Limb (tissue), 2 donors: ENCODE data around the gene GPR37.
A peak's percentile ranks its signal among the peaks of the same experiment; 100 is the strongest.

Experiments used
- DNase-seq, 2 donors: peaks; one replicate each; pipeline ENCODE4 v3.0.0-alpha.2; 2016; ENCODE audit errors: extremely low spot score in 2 of 2

Gene GPR37

DNA sequence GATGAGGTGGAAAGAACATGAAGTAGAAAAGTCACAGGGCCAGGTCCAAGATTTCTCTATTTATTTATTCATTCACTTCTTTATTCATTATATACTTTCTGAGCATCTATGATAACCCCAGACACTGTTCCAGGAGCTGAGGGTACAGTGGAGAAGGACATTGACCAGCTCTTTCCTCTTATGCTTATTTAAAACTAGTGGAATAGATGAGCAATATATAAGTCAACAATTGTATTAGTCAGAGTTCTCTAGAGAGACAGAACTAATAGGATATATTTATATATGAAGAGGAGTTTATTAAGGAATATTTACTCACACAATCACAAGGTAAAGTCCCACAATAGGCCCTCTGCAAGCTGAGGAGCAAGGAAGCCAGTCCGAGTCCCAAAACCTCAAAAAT, 15.0 kb upstream of the GPR37 start:
- DNase-seq, result no peak

GRCh38 chr7:124780056-124780455, 14.5 kb upstream of the GPR37 start:
- DNase-seq, result no peak

DNA sequence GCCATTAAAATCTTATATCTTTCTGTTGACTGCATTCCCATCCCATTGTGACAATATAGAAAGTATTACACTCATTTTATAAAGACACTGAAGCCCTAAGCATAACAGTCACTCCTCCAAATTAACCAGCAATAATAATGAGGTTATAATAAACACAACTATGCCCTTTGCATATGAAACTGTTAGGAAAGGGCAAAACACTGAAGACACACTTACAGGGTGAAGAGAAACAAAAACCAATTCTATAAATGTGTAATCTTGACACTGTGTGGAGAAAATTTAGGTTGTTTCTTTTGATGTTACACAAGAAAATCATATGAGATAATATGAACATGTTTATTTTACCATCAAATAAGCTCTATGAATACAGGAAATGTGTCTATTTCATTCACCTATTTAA, 14.0 kb upstream of the GPR37 start:
- no peak for DNase-seq

- no peak for DNase-seq
Observed at GRCh38 chr7:124779194-124779593, 13.6 kb upstream of the GPR37 start.

GRCh38 chr7:124777268-124777667, 11.7 kb upstream of the GPR37 start:
- no peak for DNase-seq

DNA sequence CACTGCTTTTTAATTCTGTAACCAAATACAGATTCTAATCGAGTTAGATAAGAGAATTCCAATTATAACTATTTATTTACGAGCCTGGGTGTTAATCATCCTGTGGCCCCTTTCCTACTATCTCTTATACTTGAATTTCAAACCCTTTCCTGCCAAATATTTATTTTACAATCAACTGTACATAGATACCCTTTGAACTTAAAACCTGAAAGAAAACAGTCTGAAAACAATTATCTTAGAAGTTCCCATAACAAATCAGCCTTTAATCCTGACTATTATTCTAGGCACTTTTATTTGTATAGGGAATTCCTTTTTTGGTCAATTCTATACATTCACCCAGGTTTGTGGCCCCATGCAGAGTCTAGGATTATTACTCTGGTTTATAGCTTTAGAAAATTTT, 10.6 kb upstream of the GPR37 start:
- no peak for DNase-seq

- DNase-seq, result no peak
Observed at GRCh38 chr7:124775422-124775821, 9.8 kb upstream of the GPR37 start.

- no peak for DNase-seq
Observed at GRCh38 chr7:124773938-124774337, 8.3 kb upstream of the GPR37 start.

GRCh38 chr7:124773339-124773738, 7.7 kb upstream of the GPR37 start:
- no peak for DNase-seq

DNA sequence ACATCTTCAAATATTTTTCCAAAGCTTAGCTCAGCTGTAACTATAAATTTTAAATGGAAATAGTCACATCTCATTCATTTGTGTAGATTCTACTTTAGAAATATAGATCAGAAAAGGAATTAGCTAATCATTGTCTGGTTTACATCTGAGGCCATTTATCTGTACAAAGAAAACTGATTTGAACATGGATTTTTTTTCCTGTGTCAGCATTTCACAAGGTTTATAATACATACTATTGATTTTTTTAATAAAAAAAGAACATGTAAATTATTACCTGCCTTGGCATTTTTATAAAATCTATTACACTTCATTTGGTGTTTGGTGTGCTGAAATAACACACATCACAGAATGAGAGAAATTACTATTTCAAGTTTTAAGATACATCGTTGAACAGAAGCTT, 3.5 kb upstream of the GPR37 start:
- DNase-seq, result no peak

GRCh38 chr7:124768525-124768924, 2.9 kb upstream of the GPR37 start:
- no peak for DNase-seq

DNA sequence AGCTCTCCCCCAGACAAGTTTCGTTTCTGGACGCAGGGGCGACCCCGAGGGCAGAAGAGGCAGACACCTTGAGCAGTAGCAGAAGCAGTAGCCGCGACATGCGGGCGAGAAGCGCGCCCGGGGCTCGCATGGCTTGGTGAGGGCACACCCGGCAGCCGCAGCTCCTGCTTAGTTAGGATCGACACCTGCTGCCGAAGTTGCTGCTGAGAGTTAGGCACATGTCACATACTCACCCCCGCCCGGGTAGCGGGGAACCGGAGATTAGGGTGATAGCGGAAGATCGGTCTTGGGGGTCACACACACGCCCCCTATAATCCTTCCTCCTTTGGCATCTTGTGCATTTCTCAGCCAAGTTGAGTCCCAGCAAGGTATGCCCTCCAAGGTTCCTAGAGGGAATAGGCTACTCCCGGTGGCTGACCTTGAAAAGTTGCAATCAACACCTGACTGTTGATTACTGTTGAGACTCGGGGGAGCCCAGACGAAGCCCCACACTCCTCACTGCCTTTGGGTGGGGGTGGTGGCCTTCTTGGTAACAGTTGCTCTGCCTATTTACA, 668 bp downstream of the GPR37 start:
- DNase-seq, result peak in 1 of 2 donors; percentile 52

DNA sequence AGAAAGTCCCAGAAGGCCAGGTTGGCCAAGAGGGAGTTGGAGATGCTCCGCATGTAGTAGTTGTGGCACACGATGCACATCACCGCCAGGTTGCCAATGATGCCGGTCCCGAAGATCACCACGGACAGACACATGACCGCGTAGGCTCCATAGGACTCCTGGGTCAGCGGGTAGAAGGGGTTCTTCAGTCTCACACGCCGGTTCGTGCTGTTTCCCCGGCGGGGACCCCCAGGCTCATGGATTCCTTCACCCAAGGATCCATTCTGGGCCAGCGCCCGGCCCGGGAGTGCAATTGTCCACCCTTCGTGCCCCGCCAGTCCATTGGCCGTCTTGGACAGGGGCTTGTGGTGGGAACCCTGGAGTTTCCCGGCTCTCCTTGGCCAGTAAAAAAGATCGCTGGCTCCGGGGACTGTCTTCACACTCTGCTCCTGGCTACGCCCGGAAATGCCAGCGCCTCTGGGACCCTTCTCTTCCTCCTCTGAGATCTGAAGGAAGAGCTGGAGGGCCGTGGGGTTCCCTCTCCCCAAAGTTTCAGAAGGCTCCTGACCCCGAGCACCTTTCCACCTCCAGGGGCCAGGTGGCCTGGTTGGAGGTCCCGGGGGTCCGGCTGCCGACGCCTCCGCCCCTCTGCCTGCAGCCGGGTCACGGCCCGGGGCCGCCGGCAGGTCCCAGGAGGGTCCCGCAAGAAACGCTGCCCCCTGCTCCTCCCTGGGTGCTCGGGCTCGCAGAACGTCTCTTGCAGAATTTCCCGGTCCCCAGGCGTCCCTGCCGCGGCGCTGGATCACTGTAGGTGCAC, 1.3 kb downstream of the GPR37 start:
- DNase-seq, result peak in 1 of 2 donors; percentile 32

GRCh38 chr7:124762611-124763143, 2.9 kb downstream of the GPR37 start:
- peak in 1 of 2 donors; percentile 30 for DNase-seq

DNA sequence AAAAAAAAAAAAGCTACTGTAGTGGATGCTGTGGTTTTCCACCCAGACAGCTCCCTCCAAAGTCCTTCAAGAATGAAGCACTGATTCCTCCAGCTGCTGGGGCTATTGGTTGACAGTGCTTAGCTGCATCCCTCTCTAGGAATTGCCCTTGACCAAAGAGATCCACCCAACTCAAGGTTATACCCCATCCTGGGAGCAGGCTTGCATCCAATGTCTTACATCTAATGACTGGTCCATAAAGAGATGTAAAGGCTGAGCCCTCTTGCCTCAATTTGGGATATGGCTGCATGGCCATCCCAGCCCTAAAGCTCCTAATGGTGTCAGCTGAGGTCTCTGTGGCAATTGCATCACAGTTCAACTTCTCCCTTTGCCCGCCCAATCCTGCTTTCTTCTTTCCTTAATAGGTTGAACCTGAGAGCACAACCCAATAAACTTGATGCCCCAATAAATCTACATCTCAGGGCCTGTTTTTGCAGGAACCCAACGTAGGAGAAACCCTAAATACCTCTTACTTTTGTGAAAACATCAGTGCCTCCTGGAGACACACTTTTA, 4.4 kb downstream of the GPR37 start:
- DNase-seq, result no peak

DNA sequence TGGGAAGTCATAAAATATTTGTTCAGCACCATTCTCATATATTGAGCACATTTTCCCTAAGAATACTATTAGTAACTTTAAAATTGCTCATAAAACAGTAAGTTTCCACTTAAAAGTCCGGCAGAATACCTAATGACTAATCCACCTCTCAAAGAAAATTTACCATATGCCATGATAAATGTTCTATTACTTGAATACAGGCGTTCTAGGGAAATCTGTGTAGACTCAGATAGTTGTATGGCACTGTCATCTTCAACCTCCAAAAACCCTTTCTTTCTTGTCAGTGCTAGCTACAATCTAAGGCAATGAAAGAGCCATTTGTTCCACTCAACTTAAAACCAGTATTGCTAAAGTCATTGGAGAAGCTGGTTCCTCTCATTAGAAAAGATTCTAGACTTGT, 7.3 kb downstream of the GPR37 start:
- DNase-seq, result no peak

DNA sequence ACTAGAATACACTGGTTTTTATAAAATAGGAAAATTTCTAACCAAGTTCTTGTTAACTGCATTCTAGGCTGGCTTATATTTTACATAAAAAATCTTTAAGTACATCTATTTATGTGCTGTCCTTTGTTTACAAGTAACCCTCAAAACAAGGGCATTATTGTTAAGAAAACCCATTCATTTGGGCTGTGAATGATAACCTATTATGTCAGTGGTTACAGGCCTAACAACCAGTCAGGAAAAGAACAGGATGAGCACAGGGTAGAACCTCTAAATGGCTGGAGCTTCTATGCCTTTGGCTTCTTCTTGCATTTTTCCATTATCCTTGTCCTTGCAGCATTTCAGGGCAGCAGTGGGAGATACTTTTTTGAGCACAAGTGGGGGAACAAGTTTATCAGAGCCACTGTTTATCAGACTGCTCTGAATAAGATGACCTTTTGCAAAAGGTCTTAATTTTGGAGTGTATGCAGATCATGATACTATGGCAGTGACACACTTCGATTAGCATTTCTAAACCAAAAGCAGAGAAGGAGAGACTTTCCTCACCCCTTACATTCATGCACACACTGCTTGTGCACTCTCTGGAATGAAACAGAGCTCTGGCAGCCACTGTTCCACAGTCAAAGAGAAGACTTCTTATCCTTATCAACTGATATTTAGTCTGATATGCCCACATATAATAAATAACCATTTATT, 10.9 kb downstream of the GPR37 start:
- DNase-seq, result no peak

- DNase-seq, result no peak
Observed at GRCh38 chr7:124752310-124752709, 13.3 kb downstream of the GPR37 start.

GRCh38 chr7:124751027-124751426, 14.6 kb downstream of the GPR37 start:
- DNase-seq, result no peak

GRCh38 chr7:124747072-124747471, 18.5 kb downstream of the GPR37 start:
- no peak for DNase-seq

DNA sequence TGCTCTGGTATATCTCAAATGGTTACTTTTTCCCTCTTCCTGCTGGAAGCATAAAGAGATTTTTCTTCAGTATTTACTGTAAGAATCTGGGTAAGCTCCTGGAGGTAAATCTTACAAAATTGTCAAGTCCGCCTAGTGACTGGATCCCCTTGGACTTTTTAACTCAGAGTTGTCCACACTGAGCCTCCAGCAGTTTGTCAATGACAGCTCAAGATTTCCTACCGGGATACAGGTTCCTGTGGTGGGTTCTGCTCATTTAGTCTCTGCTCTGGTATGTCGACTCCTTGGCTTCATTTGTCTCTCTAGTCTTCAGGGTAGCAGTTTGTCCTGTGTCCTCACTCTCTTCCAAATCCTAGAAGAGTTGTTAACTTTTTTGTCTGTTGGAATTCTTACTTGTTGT, 27.0 kb downstream of the GPR37 start:
- DNase-seq, result no peak

GRCh38 chr7:124737760-124738300, 27.8 kb downstream of the GPR37 start:
- DNase-seq, result no peak
